ENCODE data around the gene FGF1.

DNA sequence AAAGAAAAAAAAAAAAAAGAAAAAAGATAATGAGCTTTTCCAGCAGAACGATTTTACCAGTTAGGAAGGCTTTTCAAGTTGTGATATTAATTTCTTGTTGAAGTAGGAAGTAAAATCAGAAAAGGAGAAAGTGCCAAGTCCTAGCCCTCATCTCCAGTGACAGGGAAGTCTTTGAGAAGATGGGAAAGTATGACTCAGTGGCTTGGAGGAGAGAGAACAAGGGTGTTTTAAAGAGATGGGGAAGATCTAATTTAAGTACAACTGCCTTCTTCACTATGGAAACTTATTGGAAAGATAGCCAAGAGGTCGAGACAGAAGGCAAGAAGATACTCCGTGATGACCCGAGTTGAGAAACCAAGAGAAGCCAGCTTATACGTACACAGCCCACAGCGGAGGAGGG, 22.6 kb downstream of the FGF1 start:
- TF ChIP-seq, protein P1, sequence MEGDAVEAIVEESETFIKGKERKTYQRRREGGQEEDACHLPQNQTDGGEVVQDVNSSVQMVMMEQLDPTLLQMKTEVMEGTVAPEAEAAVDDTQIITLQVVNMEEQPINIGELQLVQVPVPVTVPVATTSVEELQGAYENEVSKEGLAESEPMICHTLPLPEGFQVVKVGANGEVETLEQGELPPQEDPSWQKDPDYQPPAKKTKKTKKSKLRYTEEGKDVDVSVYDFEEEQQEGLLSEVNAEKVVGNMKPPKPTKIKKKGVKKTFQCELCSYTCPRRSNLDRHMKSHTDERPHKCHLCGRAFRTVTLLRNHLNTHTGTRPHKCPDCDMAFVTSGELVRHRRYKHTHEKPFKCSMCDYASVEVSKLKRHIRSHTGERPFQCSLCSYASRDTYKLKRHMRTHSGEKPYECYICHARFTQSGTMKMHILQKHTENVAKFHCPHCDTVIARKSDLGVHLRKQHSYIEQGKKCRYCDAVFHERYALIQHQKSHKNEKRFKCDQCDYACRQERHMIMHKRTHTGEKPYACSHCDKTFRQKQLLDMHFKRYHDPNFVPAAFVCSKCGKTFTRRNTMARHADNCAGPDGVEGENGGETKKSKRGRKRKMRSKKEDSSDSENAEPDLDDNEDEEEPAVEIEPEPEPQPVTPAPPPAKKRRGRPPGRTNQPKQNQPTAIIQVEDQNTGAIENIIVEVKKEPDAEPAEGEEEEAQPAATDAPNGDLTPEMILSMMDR (IDR thresholded peaks at IDR 0.05) = no peak
- TF ChIP-seq EZH2 (IDR thresholded peaks at IDR 0.05; ENCODE audit: borderline replicate concordance, insufficient read depth, low read depth, low read length, poor library complexity, severe bottlenecking) = no peak
